Measurements from ENCODE around the gene KDM4D. TPM values are rescaled to one million over a fixed set of nuclear protein-coding genes. Genes with fewer than 3 reads are reported as not detected.
A peak's percentile ranks its signal among the peaks of the same experiment; 100 is the strongest.

KDM4D gene
- total and polyA plus RNA-seq, 2 of the 8 experiments (the other 6 are each of a cell fraction or from before 2014, with no cell fraction given): 1.5 to 4.5 TPM

DNA sequence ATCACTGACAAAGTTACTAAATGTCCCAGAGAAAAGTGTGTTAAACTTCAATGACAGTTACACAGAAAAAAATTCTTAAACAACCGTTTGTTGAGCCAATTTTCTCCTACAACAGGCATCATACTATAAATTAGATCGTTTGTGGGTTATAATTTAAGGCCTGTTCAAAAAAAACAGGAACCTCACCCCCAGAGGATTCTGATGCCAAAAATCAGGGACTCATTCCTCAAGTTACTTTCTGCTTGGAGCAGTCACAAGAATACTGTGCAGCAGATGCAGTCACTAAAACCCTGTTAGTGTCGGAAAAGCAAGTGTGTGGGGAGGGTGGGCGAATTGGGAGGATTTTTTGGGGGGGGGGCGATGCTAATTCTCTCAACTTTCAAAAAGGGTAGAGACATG, 810 bp upstream of the KDM4D start:
- H3K4me3 ChIP-seq (ENCODE audit: extremely low read depth in 1 of 4, insufficient read depth in 2 of 4, low read depth in 3 of 4, low read length in 4 of 4): peak overlapping the region; percentile 72 to 99 (median 88)
- H3K9ac ChIP-seq (replicated peaks in 1 of 4; ENCODE audit: extremely low read depth in 1 of 4, low read depth in 3 of 4, low read length in 3 of 4): peak overlapping the region; percentile 54 to 87 (median 84)
- H2BK12ac ChIP-seq (ENCODE audit: low read depth, low read length): no peak overlapping the region
- 36% methylated on average over 4 of the region's 5 CpGs; no CpG with 5 or more reads in 1 of the 2 experiments for WGBS, 2 experiments (ENCODE audit: extremely low coverage in 1 of 2, insufficient coverage in 1 of 2, insufficient read length in 1 of 2, insufficient replicate concordance in 2 of 2, low coverage in 1 of 2, low lambda C conversion rate in 2 of 2, missing lambda C conversion rate in 1 of 2)
- no peak overlapping the region for H2BK20ac ChIP-seq (ENCODE audit: low read length)
- H3K79me1 ChIP-seq (ENCODE audit: low read depth, low read length): no peaks in the 10 kb centered on the region; the same call in 1 of the 2 replicates
- no peaks in the 10 kb centered on the region for H3K27me3 ChIP-seq (replicated peaks in 1 of 4; ENCODE audit: control insufficient read depth in 3 of 4, extremely low read depth in 1 of 4, insufficient read depth in 3 of 4, low read length in 3 of 4)
- no peak overlapping the region for H3K18ac ChIP-seq (ENCODE audit: extremely low read depth, low read length)
- H3K9me3 ChIP-seq (ENCODE audit: insufficient read depth in 2 of 2, low read depth in 1 of 2, low read length in 1 of 2): no peaks in the 10 kb centered on the region
- H2AFZ ChIP-seq (ENCODE audit: low read length): no peak overlapping the region
- H3K14ac ChIP-seq (ENCODE audit: insufficient read length): no peak overlapping the region
- no peak overlapping the region for H4K5ac ChIP-seq (ENCODE audit: insufficient read length, low read depth, low read length)
- peaks cover 0 to 2% (median 0%) of the 10 kb centered on the region in 4 experiments; a peak in 2 of 7 replicates for H3K4me1 ChIP-seq (replicated peaks in 1 of 4; ENCODE audit: control insufficient read depth in 3 of 4, insufficient read depth in 4 of 4, low read length in 3 of 4)
- no peak overlapping the region for H3K4ac ChIP-seq (replicated peaks; ENCODE audit: insufficient read length, low read depth, low read length)
- no peak overlapping the region for H3K27ac ChIP-seq (ENCODE audit: low read depth, low read length)
- H3K23me2 ChIP-seq (ENCODE audit: low read depth, low read length): no peaks in the 10 kb centered on the region; the same call in 1 of the 2 replicates
- DNase-seq (ENCODE audit: low read depth in 1 of 2, low spot score in 2 of 2) (no peak), FAIRE-seq (no peak)
- H4K91ac ChIP-seq (replicated peaks; ENCODE audit: insufficient read length, low read length): no peak overlapping the region
- peak overlapping the region; percentile 62 to 65 for H3K4me2 ChIP-seq (ENCODE audit: insufficient read depth in 1 of 2, low read depth in 2 of 2, low read length in 2 of 2)
- H3K79me2 ChIP-seq (ENCODE audit: control insufficient read depth in 1 of 2, insufficient read depth in 2 of 2, low read length in 2 of 2): peaks cover 0 to 12% of the 10 kb centered on the region in 2 experiments; a peak in 2 of 4 replicates
- no peak overlapping the region for H2BK120ac ChIP-seq (replicated peaks; ENCODE audit: low read depth, low read length)
- no peak overlapping the region for H4K8ac ChIP-seq (ENCODE audit: extremely low read depth, insufficient read depth, low read length)
- H2AK5ac ChIP-seq (ENCODE audit: low read depth, low read length): no peak overlapping the region
- ChIA-PET POLR2A (ENCODE audit: partially characterized antibody) (interaction anchor here (1.4 to 1.9 kb wide), 3 partner anchors 8 to 95 kb away, joined by 6 to 9 read pairs (median 6); no protein-coding TSS in a partner anchor), CTCF (ENCODE audit: partially characterized antibody) (interaction anchor here (1.0 to 1.5 kb wide), 3 partner anchors 8 to 95 kb away, joined by 4 read pairs; no protein-coding TSS in a partner anchor)
- no peak overlapping the region; the same call in 1 of the 2 replicates for H2BK5ac ChIP-seq (ENCODE audit: low read depth, low read length)
- no peak overlapping the region for H3K56ac ChIP-seq (replicated peaks; ENCODE audit: insufficient read length, low read depth, low read length)
- H3K36me3 ChIP-seq (ENCODE audit: control insufficient read depth in 2 of 4, insufficient read depth in 4 of 4, low read length in 3 of 4): peaks cover 9 to 43% (median 20%) of the 10 kb centered on the region in 4 experiments
- H3K23ac ChIP-seq (ENCODE audit: insufficient read length): no peak overlapping the region
- no peak overlapping the region for H2BK15ac ChIP-seq (ENCODE audit: low read length)
- H4K20me1 ChIP-seq (replicated peaks in 1 of 2; ENCODE audit: control insufficient read depth in 1 of 2, insufficient read depth in 2 of 2, low read length in 2 of 2): no peaks in the 10 kb centered on the region
- TF ChIP-seq CBX5 (IDR thresholded peaks at IDR 0.05; ENCODE audit: low read depth, low read length): no peak
- no peak for TF ChIP-seq ATF2 (IDR thresholded peaks at IDR 0.05; ENCODE audit: low read length)
- no peak for TF ChIP-seq POLR2A (IDR thresholded peaks at IDR 0.05; ENCODE audit: control extremely low read depth in 1 of 2, low read depth in 2 of 2, low read length in 2 of 2)
- TF ChIP-seq CBX8 (IDR thresholded peaks at IDR 0.05; ENCODE audit: borderline replicate concordance, low read depth, low read length): no peak
- no peak for TF ChIP-seq RBBP5 (IDR thresholded peaks at IDR 0.05; ENCODE audit: borderline replicate concordance, low read depth, low read length)
- TF ChIP-seq, protein P1, sequence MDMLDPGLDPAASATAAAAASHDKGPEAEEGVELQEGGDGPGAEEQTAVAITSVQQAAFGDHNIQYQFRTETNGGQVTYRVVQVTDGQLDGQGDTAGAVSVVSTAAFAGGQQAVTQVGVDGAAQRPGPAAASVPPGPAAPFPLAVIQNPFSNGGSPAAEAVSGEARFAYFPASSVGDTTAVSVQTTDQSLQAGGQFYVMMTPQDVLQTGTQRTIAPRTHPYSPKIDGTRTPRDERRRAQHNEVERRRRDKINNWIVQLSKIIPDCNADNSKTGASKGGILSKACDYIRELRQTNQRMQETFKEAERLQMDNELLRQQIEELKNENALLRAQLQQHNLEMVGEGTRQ (IDR thresholded peaks at IDR 0.05; ENCODE audit: low read length): no peak
- no peak for TF ChIP-seq GTF2F1 (IDR thresholded peaks at IDR 0.05; ENCODE audit: borderline replicate concordance, low read depth, low read length)
- no peak for TF ChIP-seq NRF1 (IDR thresholded peaks at IDR 0.05; ENCODE audit: low read depth, low read length)

Measured in H1 (cell line).